HL-60/S4 treated with retinoic acid at 250 ng/mL for 4 days and 3 days (cell line): ENCODE data around the gene PRR5L.

Experiments
- in situ Hi-C: fragments of 300-500 bp; cut with MboI; formaldehyde crosslinking; loops from 2 replicates; pipeline ENCODE4 v1.7.0; 2022; ENCODE audit warnings: low sequenced_read_pairs

The PRR5L gene

DNA sequence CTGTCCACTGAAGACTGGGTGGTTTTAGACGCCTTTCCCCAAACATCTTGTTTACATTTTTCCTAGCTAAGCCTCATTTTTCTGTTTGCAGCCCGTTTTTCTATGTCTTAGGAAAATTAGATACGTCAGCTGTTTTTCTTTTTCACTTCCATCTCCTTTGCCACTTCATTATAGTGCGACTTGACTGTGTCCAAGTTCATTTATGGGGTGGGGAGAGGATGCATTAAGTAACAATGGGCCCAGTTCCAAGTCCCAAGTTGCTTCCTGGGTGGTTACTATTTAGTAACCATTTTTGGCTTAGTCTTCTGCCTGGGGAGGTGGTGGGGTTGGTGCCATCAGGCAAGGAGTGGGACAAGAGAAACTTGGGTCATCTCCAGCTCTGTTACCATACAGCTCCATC, 131.0 kb downstream of the PRR5L start:
- in situ Hi-C loops: no loop called here

DNA sequence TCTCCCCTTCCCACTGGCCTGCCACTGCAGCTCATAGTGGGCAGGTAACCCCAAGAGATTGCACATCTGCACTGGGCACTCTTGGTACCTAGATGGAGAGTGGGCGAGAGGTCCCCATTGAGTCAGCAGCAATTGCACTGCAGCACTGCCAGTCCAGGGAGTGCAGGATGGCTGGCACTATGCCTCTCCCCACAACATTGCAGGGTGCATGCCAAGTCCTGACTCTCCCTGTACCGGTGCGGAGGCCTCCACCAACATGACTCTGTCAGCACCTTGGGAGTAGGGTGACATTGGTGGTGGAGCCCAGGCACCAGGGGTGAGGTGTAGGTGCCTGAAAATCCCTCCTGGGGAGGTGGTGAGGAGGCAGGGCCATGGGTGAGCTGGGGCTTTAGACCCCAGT, 131.8 kb downstream of the PRR5L start:
- in situ Hi-C loops: no loop called here

DNA sequence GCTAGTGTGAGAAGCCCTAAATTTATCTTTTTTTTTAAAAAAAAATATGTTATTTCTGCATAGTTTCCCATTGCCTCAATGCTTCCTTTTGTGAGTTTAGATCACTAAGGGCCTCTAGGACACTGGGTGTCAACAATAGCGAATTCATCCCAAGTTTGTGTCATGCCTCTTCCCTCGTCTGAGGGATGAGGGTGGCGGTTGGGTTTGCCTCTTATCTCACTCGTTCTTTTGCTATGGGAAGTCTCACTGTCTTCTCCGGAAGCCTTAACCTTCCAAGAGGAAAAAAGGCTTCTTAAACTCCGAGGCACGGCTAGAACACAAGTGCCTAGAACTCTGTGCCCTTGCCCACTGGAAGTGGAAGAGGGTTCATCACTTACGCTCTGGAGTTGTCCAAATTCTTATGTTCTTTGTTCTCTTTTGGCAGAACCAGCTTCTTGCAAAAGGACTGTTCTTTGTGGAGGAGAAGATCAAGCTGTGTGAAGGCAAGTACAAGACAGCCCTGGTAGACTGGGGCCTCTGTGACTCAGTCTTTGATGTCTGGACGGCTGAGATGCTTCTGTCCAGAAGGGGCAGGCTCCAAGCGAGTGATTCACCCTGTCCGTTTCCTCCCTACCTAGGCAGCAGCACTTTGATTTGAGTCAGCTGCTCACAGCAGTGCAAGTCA, 135.5 kb downstream of the PRR5L start:
- in situ Hi-C loops: no loop called here

DNA sequence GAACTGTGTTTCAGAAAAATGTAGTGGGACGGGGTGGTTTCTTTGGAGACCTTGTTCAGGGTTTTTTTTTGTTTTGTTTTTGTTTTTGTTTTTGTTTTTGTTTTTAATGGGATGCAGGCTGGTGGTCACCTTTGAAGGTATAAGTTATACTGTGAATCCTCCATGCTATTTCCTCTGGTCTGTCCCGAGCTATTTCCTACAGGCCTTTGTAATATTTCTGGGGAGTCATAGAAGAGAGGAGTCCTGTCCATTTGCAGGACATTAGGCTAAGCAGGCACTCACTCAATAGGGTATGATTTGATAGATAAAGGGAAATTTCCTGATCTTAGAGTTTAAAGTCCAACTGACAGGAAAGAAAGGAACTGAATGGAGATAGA, 136.0 kb downstream of the PRR5L start:
- in situ Hi-C loops: no loop called here

DNA sequence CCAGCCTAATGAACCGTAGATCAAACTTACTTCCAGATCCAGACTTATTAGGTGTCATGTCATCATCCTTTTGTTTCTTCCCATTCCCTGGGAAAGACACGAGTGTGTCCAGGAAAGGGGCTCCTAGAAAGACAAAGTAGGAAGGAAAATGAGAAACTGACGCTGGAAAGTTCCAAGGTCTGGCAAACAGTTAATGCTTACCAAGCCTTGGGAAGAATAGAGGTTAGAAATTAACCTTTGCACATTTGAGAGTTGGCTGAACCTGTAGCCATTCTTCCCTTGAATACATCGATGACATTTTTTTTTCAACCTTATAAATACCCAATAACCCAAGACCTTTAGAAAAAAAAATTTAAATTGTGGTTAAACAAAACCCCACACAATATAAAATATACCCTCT, 136.7 kb downstream of the PRR5L start:
- in situ Hi-C loops: no loop called here

DNA sequence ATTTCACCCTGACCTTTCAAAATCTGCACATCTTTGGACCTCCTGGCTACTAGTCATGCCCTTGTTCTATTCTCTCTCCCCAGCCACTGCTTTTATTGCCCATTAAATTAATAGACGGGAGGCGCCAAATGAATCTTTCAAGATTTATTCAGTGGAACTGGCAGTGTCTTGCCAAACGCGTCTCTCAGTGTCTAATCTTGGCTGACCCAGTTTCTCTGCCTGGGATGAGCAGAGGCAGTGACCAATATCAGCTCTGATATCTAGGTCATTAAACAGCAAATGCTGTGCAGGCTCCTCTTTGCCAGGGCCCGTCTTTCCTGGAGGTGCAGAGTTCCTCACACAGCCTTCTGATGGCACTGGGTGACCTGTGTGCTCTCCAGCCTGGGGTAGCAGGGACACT, 140.0 kb downstream of the PRR5L start:
- in situ Hi-C loops: no loop called here

DNA sequence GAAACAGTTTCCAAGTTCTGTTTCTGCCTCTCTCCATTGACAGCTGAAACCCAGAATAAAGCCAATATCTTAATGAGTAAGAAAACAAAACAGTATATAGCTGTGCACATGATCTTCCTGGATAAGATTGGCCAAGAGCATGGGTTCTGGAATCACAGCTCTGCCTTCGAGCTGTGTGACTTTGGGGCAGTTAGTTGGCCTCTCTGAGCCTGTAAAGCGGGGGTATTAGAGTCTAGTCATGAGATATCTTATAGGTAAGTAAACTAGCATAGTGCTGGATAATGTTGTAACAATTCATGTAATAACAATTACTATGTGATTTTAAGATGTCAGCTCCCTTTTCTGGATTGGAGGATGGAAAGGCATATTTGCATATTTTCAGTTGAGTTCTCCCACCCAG, 140.5 kb downstream of the PRR5L start:
- in situ Hi-C loops: no loop called here

DNA sequence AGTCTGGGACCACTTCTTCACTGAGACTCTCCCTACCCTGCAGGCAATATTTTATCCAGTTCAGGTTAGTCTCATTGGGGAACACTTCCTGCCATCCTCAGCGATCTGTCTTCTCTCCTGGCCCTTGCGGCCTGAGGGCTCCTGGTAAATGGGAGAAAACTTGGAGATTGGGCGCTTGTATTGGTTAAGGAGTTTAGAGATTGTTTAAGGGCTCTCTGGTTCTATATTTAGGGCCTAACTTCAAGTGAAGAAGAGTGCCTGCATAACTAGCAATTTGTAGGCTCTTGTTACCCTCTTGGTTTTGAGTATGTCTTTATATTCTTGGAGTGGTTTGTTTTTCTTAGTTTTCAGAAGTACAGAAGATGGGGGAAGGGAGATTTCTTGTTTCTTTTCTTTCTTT, 141.3 kb downstream of the PRR5L start:
- in situ Hi-C loops: no loop called here

DNA sequence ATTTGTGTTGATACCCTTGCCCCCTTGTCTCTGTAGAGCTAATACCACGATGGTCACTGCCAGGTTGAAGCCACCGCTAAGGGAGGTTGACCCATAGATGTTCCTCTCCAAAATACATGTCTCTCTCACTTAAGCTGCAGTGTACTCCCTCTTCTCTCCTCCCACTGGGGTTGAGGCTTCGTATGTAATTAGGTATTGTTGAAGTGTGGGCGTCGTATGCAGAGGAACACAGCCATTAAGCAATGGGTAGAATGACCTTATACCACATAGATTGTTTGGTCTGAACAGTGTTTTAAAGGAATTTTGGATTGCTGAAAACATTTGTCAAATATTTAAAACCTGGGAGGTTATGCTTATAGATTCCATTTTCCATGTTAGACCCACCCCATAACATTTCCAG, 142.0 kb downstream of the PRR5L start:
- in situ Hi-C loops: no loop called here

DNA sequence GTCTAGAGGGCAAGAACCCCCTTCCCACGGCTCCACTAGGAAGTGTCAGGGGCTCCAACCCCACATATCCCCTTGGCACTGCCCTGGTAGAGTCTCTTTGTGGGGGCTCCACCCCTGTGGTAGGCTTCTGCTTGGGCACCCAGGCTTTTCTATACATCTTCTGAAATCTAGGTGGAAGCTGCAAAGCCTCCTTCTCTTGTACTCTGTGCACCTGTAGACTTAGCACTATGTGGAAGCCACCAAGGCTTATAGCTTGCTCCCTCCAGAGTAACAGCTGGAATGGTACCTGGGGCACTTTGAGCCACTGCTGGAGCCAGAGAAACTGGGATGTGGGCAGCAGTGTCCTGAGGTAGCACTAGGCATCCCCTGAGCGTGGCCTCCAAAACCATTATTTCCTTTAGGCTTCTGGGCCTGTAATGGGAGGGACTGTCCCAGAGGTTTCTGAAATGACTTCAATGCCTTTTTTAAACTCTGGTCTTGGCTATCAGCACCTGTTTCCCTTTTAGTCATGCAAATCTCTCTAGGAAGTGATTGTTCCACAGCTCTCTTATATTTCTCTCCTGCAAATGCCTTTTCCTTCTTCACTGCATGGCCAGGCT, 145.6 kb downstream of the PRR5L start:
- in situ Hi-C loops: no loop called here

DNA sequence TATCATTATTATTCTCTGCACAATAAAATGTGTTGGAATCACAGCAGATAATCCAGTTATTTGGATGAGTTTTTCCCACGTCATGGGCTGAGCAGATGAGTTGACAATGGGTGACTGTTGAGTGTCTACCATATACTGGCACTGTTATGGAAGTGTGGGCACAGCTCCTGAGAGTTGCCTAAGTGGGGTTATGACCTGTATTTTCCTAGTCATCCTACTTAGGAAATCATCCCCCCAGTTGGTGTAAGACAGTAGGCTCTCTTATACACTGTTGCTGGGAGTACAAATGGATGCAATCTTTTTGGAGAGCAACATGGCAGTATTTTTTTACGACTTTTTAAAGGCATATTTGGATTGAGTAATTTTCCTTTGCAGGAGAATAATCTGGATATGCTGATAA, 147.6 kb downstream of the PRR5L start:
- in situ Hi-C loops: no loop called here

DNA sequence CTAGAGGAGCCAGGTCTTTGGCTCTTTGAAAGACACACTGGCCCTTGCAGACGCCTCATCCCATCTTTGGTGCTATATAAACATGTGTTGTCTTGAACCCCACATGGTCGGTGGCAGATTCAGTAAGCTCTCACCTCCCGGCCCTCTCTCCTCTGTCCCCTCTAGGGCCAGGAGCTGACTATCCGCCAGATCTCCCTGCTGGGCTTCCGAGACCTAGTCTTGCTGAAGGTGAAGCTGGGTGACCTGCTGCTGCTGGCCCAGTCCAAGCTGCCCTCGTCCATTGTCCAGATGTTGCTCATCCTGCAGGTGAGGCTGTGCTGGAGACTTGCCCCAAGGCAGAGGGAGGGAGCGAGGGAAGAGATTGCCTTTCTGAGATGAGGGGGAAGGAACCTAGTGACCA, 150.0 kb downstream of the PRR5L start:
- in situ Hi-C loops: no loop called here

DNA sequence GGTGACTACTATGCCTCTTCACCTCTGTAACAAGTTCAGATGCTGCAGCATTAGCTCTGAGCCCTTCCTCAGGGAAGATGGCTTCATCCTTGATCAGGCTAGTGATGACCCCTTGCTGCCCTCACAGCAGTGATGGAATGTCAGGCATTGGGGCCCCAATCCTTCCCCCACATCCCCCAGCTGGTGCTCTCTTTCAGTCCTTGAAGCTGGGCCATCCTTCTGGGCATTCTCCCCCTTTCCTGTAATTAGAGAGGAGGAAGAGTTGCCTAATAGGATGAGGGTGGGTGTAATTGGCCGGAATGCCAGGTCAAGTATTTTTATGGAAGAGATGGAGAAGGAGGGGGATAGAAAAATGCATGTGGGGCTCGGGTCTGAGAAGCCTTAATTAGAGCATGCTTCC, 151.4 kb downstream of the PRR5L start:
- in situ Hi-C loops: no loop called here

DNA sequence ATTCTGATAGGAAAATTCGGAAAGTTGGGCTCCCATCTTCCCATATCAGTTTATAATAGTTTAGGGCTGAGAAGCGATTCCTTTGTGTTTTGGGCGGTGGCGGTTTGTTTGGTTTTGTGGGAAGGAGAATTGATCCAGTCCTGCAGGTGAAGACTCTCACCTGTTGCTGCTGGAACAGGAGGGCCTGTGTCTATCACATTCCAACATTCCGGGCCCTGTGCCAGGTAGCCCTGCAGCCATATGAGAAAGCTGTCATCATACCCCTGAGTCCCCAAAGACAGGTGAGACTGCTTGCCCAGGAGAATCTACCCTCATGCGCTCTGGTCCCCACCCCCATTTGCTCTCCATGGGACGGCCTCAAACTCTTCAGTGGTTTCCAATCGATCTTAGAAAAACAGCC, 151.9 kb downstream of the PRR5L start:
- in situ Hi-C loops: no loop called here

DNA sequence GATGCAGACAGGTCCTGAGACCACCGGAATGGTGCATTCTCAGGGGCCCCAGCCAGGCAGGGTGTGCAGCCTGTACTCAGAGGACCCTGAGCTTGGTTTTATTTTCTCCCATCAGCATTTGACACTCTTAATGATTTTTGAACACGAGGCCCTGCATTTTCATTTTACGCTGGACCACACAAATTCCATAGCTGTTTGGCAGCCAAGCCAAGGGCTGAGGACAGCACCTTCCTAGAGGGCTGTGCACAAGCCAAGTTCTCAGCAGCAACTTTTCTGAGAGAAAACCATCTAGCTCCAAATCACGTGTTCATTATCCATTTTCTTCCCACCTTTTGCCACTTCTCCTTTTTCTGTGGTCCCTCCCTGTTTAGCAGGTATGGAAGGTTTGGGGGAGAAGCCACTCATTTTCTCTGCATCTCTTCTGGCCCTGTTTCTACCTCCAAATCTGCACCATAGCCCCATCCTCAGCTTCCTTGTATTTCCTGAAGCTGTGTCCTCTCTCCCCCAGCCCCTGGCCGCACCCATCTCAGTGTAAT, 153.5 kb downstream of the PRR5L start:
- in situ Hi-C loops: no loop called here

DNA sequence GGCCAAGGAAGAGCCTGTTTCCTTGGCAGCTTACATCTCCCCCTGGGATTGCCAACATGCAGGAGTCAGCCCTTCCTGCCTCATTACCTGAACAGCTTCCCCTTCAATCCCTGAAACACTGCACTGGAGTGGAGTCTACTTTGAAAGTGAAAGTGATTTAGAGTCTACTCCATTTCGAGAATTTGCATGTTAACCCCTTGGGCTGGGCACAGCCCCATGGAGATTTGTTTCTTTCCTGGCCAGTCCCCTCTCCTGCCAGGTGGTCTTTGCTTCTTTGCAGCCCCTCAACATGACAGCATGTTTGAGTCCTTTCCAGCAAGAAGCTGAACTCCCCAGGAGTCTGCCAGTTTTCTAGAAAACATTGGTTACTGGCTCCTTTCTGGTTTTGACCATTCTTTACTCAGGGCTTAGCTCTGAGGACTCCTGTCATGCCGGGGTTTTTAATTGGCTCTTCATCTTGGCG, 154.1 kb downstream of the PRR5L start:
- in situ Hi-C loops: no loop called here

DNA sequence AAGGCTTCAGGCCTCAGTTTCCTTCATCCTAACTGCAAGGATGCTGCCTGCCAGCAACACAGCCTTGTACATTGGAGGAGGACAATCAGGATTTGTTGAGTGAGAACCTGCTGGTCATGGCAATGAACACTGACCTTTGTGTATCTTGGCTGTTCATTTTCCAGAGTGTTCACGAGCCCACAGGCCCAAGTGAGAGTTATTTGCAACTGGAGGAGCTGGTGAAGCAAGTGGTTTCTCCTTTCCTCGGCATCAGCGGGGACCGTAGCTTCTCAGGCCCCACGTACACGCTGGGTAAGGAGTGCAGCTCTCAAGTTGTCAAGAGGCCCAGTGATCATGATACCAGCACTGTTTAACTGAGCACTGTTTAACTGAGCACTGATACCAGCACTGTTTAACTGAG, 155.0 kb downstream of the PRR5L start:
- in situ Hi-C loops: no loop called here

DNA sequence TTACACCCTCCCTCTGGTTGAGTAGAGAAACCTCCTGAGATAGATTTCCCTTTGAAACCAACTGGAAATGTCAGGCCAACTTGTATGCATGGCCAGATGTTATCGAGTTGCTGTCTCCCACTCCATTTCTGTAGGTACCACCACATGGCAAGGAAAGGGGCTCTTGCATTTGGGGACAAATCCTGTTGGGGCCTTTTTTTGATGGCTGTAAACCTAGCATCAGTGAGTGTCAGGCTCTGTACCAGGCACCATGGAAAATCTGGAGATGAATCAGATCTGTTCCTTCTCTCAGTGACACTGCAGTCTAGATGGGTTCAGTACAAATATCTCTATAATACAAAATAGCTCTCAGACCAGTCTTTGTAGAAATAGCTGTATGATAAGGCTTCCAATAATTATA, 155.6 kb downstream of the PRR5L start:
- in situ Hi-C loops: no loop called here

DNA sequence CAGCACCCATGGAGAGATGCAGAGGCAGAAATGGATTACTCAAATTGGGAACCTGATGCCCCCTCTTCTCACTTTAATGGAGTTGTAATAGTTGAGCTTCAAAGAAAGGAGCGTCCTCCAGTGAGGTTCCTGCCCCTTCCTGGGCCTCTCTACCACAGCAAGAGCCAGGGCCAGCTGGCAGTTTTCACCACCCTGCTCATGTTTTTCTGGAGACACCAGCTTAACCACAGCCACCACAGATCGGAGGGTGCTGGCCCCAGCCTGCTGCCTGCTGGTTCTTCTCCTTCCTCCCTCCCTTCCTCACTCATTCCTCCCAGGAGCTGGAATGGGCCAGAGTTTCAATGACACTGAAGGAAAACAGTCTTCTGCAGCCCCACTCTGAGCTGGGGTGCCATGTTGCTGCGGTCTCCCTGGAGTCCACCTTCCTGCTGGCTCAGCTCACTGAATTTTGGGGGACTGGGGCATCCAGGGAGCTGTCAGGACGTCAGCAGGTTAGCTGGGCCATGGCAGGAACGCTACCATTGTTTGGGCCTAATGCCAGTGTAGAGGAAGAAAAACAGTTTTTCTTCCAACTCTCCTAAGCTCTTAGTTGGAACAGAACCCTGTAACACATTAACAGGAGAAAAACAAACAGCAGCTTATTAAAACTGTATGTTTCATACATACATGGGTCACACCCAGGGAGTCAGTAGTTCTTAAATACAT, 156.3 kb downstream of the PRR5L start:
- in situ Hi-C loops: no loop called here

DNA sequence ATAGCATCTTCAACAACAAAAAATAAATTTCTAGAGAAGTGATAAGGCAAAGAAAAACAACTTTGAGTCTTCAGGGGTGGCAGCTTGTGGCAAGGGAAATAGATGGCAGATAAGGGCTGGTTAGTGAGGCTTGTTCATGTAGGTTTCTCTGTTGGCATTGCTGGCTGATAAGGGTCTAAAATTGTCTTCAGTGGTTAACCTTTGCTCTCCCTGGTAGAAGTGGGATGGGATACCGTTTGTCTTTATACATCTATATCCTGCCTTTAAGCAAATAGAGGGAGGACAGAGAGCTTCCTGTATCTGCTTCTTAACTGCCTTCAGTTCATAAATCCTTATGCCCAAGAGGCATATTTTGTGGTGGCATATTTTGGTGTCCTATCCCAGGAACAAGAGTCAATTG, 156.9 kb downstream of the PRR5L start:
- in situ Hi-C loops: no loop called here

DNA sequence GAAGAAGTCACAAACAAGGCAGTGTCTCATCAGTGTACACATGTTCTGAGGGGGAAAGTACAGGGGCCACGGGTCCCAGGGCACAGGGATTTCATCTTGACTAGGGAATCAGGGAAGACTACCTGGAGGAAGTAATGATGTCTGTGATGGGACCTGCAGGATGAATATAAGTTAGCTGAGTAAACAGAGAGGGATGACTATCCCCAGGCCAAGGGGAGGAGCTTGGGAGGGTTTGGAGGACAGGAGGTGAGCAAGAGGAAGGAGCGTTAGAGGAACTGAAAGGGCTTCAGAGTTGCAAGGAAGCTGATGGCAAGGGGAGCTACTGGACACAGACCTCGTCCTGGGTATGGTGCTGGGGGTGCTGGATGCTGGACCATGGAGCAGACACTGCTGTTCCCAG, 157.6 kb downstream of the PRR5L start:
- in situ Hi-C loops: no loop called here

DNA sequence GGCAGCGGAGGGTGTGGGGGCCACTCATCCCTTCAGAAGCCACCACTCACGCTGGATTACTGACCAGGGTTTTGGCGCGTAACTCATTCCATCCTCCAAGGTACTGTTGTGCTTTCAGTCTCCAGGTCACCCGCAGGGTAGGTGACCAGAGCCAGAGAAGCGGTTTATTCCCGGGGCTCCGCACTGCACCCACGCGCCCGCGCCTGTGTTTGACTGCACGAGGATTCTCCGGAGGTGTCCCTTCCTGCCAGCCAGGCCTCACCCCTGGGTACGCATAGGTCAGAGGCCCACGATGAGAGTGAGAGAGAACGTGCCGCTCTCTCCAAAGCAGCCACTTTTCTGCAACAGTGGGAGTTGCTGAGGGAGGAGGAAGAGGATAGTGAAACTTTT, 158.5 kb downstream of the PRR5L start:
- in situ Hi-C loops: no loop called here
